ENCODE measurements around the gene TGM6. TPM values are rescaled to one million over a fixed set of nuclear protein-coding genes. Genes with fewer than 3 reads are reported as not detected.
A peak's percentile ranks its signal among the peaks of the same experiment; 100 is the strongest.

TGM6 gene
- total RNA-seq, 1 experiment from 2014 or later = not detected

DNA sequence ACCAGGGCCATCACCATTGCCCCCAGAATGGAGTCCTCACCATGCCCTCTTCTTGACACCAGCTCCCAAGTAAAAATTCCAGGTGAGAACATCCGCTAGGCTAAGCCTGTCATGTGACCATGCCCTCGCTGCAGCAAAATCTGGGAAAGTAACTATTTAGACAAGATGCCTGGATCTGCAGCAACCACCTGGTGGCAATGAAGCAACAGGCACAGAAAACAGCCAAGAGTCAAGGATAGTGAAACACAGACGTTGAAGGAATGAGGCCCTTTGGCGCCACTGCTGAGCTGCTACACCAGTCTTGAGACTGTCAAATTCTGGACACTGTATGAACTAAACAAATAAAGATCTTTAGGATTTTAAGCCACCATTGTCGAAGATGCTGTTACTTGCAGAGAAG is 30.1 kb upstream of the TGM6 start:
- Histone ChIP-seq H3K4me2 (ENCODE audit: insufficient read depth, insufficient read length, low read length) (no peak overlapping the region), H2BK20ac (ENCODE audit: low read depth, low read length, poor library complexity, severe bottlenecking) (no peak overlapping the region), H3K4me1 (ENCODE audit: insufficient read depth, low read length) (no peaks in the 10 kb centered on the region; the same call in 1 of the 2 replicates), H4K20me1 (ENCODE audit: control insufficient read depth, insufficient read depth, insufficient read length) (no peaks in the 10 kb centered on the region), H4K5ac (ENCODE audit: insufficient read length, low read depth, low read length) (no peak overlapping the region), H3T11ph (ENCODE audit: low read length) (no peak overlapping the region), H2AK5ac (ENCODE audit: insufficient read length, low read length) (no peak overlapping the region), H3K9ac (ENCODE audit: extremely low read depth, insufficient read length, low read length) (no peak overlapping the region), H2BK15ac (ENCODE audit: low read depth, low read length) (no peak overlapping the region), H3K9me3 (ENCODE audit: control insufficient read depth, low read depth, low read length) (no peaks in the 10 kb centered on the region), H2BK12ac (ENCODE audit: insufficient read length, low read depth, low read length) (no peak overlapping the region), H3K18ac (ENCODE audit: insufficient read length, low read depth, low read length) (no peak overlapping the region), H3K79me1 (ENCODE audit: insufficient read depth, low read depth, low read length, poor library complexity, severe bottlenecking) (no peaks in the 10 kb centered on the region), H3K56ac (ENCODE audit: insufficient read length, low read depth, low read length) (no peak overlapping the region), H3K27ac (ENCODE audit: insufficient read length, low read depth, low read length) (no peak overlapping the region), H4K91ac (ENCODE audit: insufficient read length, low read depth, low read length) (no peak overlapping the region), H3K27me3 (ENCODE audit: insufficient read depth, low read length) (no peaks in the 10 kb centered on the region), H3K4ac (ENCODE audit: low read depth, low read length) (no peak overlapping the region), H3K79me2 (ENCODE audit: insufficient read depth, low read length) (no peaks in the 10 kb centered on the region), H2AFZ (ENCODE audit: low read length) (no peak overlapping the region), H2BK5ac (ENCODE audit: insufficient read length, low read length) (no peak overlapping the region), H3K14ac (ENCODE audit: insufficient read depth, low read length) (no peak overlapping the region), H4K8ac (replicated peaks; ENCODE audit: insufficient read length, low read depth, low read length) (no peak overlapping the region), H3K23ac (ENCODE audit: insufficient read length, low read depth, low read length) (no peak overlapping the region), H2BK120ac (ENCODE audit: low read depth, low read length, poor library complexity, severe bottlenecking) (no peak overlapping the region), H3K23me2 (ENCODE audit: insufficient read length, low read depth, low read length, poor library complexity, severe bottlenecking) (no peaks in the 10 kb centered on the region)
- peaks cover 5 to 6% of the 10 kb centered on the region in 2 experiments; a peak in 3 of 4 replicates for H3K4me1 Mint-ChIP-seq
- no peak overlapping the region for H3K27ac Mint-ChIP-seq
- H3K4me3 Mint-ChIP-seq = no peak overlapping the region; a peak in 1 of 5 replicates
- H3K27me3 Mint-ChIP-seq (ENCODE audit: low read depth) = no peaks in the 10 kb centered on the region
- DNase-seq = no peak
- H3K9me3 Mint-ChIP-seq = peaks cover 4 to 6% of the 10 kb centered on the region in 2 experiments; a peak in 2 of 5 replicates
- WGBS (ENCODE audit: extremely low coverage, insufficient read length, low lambda C conversion rate) = no CpG with 5 or more reads among the region's 5 CpGs
- TF ChIP-seq, protein P1, sequence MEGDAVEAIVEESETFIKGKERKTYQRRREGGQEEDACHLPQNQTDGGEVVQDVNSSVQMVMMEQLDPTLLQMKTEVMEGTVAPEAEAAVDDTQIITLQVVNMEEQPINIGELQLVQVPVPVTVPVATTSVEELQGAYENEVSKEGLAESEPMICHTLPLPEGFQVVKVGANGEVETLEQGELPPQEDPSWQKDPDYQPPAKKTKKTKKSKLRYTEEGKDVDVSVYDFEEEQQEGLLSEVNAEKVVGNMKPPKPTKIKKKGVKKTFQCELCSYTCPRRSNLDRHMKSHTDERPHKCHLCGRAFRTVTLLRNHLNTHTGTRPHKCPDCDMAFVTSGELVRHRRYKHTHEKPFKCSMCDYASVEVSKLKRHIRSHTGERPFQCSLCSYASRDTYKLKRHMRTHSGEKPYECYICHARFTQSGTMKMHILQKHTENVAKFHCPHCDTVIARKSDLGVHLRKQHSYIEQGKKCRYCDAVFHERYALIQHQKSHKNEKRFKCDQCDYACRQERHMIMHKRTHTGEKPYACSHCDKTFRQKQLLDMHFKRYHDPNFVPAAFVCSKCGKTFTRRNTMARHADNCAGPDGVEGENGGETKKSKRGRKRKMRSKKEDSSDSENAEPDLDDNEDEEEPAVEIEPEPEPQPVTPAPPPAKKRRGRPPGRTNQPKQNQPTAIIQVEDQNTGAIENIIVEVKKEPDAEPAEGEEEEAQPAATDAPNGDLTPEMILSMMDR (conservative IDR thresholded peaks at IDR 0.05) = peak; percentile 26; the same call in 2 of the 3 replicates
- H3K36me3 Mint-ChIP-seq (ENCODE audit: insufficient read depth in 1 of 3, low read depth in 3 of 3) = no peaks in the 10 kb centered on the region; a peak in 1 of 7 replicates

Measured in H9 (cell line).